OCI-LY7 (cell line): ENCODE measurements around the gene MAG. TPM values are rescaled to one million over a fixed set of nuclear protein-coding genes. Genes with fewer than 3 reads are reported as not detected.

Source experiments
- BruUV-seq: library from RNA; stranded (reverse); fragments of 400-500 nt; replicated peaks from 2 replicates; lab custom pipeline; 2021; lab: Mats Ljungman, UMichigan
- CTCF ChIA-PET: fragments of 300-600 bp; sonication (Branson Sonifier 250); formaldehyde crosslinking; loops from one replicate; lab custom pipeline; 2022; ENCODE audit warnings: antibody characterized with exemption; ENCODE audit not compliant: unreplicated experiment; lab: Charles Lee
- POLR2A ChIA-PET: fragments of 300-600 bp; sonication (Branson Sonifier 250); formaldehyde crosslinking; loops from one replicate; lab custom pipeline; 2022; ENCODE audit warnings: antibody characterized with exemption; lab: Charles Lee
- DNase-seq: peaks from one replicate; pipeline ENCODE4 v3.0.0-alpha.2; 2015; ENCODE audit warnings: low spot score
- H2AFZ ChIP-seq: fragments of 200-600 bp; sonication (generic), shearing (Covaris generic); 2 replicates; pipeline ENCODE4 v1.6.1; 2014; ENCODE audit warnings: mild to moderate bottlenecking, antibody characterized with exemption, low read length, moderate library complexity
- H3K27ac ChIP-seq: fragments of 200-600 bp; sonication (generic); 2 replicates; pipeline ENCODE4 v1.5.1; 2014; ENCODE audit warnings: mixed run types, low read depth, mild to moderate bottlenecking, moderate library complexity, low read length, inconsistent platforms; ENCODE audit not compliant: poor library complexity, severe bottlenecking
- H3K36me3 ChIP-seq: fragments of 200-600 bp; sonication (generic); 2 replicates; pipeline ENCODE4 v1.6.1; 2014; ENCODE audit warnings: mild to moderate bottlenecking, antibody characterized with exemption, low read length, moderate library complexity, mixed read lengths; ENCODE audit not compliant: insufficient read depth
- H3K4me1 ChIP-seq: fragments of 200-600 bp; sonication (generic); 2 replicates; pipeline ENCODE4 v1.5.1; 2014; ENCODE audit warnings: mild to moderate bottlenecking, low read length; ENCODE audit not compliant: insufficient read depth, poor library complexity, severe bottlenecking
- H3K4me2 ChIP-seq: fragments of 200-600 bp; sonication (generic); 2 replicates; pipeline ENCODE4 v1.6.1; 2014; ENCODE audit warnings: mild to moderate bottlenecking, low read length
- H3K4me3 ChIP-seq: fragments of 200-600 bp; sonication (generic); 2 replicates; pipeline ENCODE4 v1.5.1; 2014; ENCODE audit warnings: mild to moderate bottlenecking, low read depth, low read length; ENCODE audit not compliant: poor library complexity, severe bottlenecking
- H3K79me2 ChIP-seq: fragments of 200-600 bp; sonication (generic); 2 replicates; pipeline ENCODE4 v1.6.1; 2016; ENCODE audit warnings: low read depth, mild to moderate bottlenecking, low read length, moderate library complexity, mixed read lengths; ENCODE audit not compliant: insufficient read depth
- H3K9me2 ChIP-seq: fragments of 200-600 bp; sonication (generic); 2 replicates; pipeline ENCODE4 v1.6.1; 2016; ENCODE audit warnings: mild to moderate bottlenecking, low read length, mixed read lengths; ENCODE audit not compliant: insufficient read depth
- H3K9me3 ChIP-seq: fragments of 200-600 bp; sonication (generic); 2 replicates; pipeline ENCODE4 v1.6.1; 2014; ENCODE audit warnings: mild to moderate bottlenecking, mixed run types, low read length, mixed read lengths
- H4K20me1 ChIP-seq: fragments of 200-600 bp; sonication (generic); 2 replicates; pipeline ENCODE4 v1.6.1; 2014; ENCODE audit warnings: mild to moderate bottlenecking, antibody characterized with exemption, low read length, moderate library complexity, mixed read lengths; ENCODE audit not compliant: insufficient read depth
- EZH2phosphoT487 ChIP-seq: fragments of 200-600 bp; sonication (generic); IDR thresholded peaks from 2 replicates; pipeline ENCODE4 v1.6.1; 2018; ENCODE audit warnings: low read depth, borderline replicate concordance, mild to moderate bottlenecking, mixed run types, antibody characterized with exemption, low read length, moderate library complexity, mixed read lengths
- intact Hi-C: fragments of 100-400 bp; cut with micrococcal nuclease; formaldehyde crosslinking; loops from one replicate; pipeline ENCODE4 v1.10.0; 2022; ENCODE audit not compliant: unreplicated experiment
- total RNA-seq, 2 experiments: library from RNA; depleted of rRNA in 1 of 2; stranded (reverse); fragments of >200 nt in 1 of 2; shearing (Covaris generic) in 1 of 2; gene quantifications; 2 replicates each; pipeline ENCODE4 v1.2.3, GENCODE V29; 2014 to 2022
- TF ChIP-seq, protein P1 (sequence below): fragments of 200-600 bp; sonication (generic); conservative IDR thresholded peaks from 2 replicates; pipeline ENCODE4 v1.5.1; 2014; ENCODE audit warnings: mild to moderate bottlenecking, antibody characterized with exemption, low read length, moderate library complexity, mixed read lengths

The MAG gene
- total RNA-seq, 2 experiments from 2014 or later = 4.6 to 10.1 TPM

DNA sequence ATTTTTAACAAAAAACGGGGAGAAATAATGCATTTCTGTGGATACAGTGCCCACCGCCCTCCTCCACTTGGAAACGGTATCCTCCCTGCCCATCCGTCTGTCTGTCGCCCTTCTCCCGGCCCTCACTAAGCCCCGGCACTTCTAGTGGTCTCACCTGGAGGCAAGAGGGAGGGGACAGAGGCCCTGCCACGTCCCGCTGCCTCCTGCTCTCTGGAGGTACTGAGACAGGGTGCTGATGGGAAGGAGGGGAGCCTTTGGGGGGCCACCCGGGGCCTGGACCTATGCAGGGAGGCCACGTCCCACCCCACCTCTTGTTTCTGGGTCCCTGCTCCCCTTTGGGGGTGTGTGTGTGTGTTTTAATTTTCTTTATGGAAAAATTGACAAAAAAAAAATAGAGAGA lies 12.6 kb upstream of the MAG start:
- no peak overlapping the region for H3K4me2 ChIP-seq
- TF ChIP-seq, protein P1, sequence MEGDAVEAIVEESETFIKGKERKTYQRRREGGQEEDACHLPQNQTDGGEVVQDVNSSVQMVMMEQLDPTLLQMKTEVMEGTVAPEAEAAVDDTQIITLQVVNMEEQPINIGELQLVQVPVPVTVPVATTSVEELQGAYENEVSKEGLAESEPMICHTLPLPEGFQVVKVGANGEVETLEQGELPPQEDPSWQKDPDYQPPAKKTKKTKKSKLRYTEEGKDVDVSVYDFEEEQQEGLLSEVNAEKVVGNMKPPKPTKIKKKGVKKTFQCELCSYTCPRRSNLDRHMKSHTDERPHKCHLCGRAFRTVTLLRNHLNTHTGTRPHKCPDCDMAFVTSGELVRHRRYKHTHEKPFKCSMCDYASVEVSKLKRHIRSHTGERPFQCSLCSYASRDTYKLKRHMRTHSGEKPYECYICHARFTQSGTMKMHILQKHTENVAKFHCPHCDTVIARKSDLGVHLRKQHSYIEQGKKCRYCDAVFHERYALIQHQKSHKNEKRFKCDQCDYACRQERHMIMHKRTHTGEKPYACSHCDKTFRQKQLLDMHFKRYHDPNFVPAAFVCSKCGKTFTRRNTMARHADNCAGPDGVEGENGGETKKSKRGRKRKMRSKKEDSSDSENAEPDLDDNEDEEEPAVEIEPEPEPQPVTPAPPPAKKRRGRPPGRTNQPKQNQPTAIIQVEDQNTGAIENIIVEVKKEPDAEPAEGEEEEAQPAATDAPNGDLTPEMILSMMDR = no peak
- TF ChIP-seq EZH2phosphoT487 = no peak
- TSS peak; percentile 90 for BruUV-seq
- H3K9me3 ChIP-seq = no peaks in the 10 kb centered on the region
- CTCF ChIA-PET = no interaction called here
- no peak overlapping the region for H3K4me3 ChIP-seq
- H4K20me1 ChIP-seq = no peaks in the 10 kb centered on the region
- no peak overlapping the region for H2AFZ ChIP-seq
- H3K79me2 ChIP-seq = no peaks in the 10 kb centered on the region
- intact Hi-C loops = no loop called here
- peaks cover 18% of the 10 kb centered on the region for H3K4me1 ChIP-seq
- no peak overlapping the region for H3K27ac ChIP-seq
- no peak for DNase-seq
- H3K36me3 ChIP-seq = peaks cover 45% of the 10 kb centered on the region; the same call in 1 of the 2 replicates
- POLR2A ChIA-PET = interaction anchor here (1.2 kb wide), 1 partner anchor 9 kb away, joined by 3 read pairs; no protein-coding TSS in a partner anchor
- H3K9me2 ChIP-seq = no peaks in the 10 kb centered on the region

DNA sequence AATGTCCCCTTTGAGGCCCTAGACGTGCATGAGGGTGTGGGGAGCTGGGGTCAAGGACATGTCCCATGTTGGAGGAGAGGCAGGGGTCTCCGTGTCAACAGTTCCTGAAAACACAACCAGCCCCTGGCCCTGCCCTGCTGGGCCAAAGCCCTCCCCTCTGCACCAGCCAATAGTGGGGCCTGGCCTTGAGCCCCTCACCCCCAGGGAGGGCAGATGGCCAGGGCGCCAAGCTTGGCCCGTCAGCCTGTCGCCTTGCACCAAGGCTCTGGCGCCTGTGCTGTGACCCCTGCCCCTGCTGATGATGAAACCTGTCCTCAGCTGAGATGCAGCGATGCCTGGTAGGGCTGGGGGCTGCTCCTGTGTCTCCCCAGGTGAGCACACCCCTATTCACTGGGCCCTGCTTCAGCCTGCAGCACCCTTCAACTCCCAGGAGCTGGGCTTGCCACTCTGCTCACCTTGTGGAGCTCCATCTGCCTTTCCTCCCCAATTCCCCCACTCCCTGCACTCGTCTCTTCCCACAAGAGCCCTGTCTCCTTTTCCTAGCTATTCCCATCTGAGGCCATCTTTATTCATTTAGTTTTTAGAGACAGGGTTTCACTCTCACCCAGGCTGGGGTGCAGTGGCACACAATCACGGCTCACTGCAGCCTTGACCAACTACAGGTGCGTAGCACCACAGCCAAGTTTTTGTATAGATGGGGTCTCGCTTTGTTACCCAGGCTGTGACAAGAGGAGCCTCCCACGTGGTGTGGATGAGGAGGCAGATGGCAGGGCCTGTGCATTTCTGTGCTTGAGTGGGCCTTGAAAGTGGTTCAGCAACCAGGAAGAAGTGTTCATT lies 11.8 kb upstream of the MAG start:
- ChIA-PET POLR2A (interaction anchor here (1.2 kb wide), 1 partner anchor 8 kb away, joined by 3 read pairs; no protein-coding TSS in a partner anchor), CTCF (no interaction called here)
- intact Hi-C loops = no loop called here
- no peak for TF ChIP-seq EZH2phosphoT487
- TF ChIP-seq, protein P1 = no peak
- H3K4me2 ChIP-seq = no peak overlapping the region
- no peak overlapping the region for H2AFZ ChIP-seq
- DNase-seq = peak; percentile 39
- no peaks in the 10 kb centered on the region for H3K9me3 ChIP-seq
- H3K4me1 ChIP-seq = peaks cover 18% of the 10 kb centered on the region
- peaks cover 40% of the 10 kb centered on the region; the same call in 1 of the 2 replicates for H3K36me3 ChIP-seq
- no peak overlapping the region for H3K4me3 ChIP-seq
- no peaks in the 10 kb centered on the region for H4K20me1 ChIP-seq
- H3K27ac ChIP-seq = peak overlapping the region; percentile 17
- no peaks in the 10 kb centered on the region for H3K9me2 ChIP-seq
- H3K79me2 ChIP-seq = no peaks in the 10 kb centered on the region
- no TSS peak for BruUV-seq

DNA sequence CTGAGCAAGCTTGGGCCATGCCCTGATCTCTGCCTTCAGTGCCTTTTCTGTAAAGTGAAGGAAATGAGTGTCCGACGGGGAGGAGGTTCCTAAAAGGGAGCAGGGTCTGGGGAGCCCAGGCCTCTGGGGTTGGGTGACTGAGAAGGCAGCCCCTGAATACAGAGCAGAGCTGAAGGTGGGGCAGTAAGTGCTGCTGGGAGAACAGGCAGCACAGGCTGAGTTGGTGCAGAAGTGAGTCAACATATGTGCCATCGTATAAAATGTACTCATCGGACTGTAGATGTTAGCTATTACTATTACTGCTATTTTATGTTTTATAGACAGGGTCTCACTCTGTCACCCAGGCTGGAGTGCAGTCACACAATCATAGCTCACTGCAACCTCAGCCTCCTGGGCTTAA lies 10.7 kb upstream of the MAG start:
- Histone ChIP-seq H3K4me2 (no peak overlapping the region), H3K27ac (no peak overlapping the region), H3K9me3 (no peaks in the 10 kb centered on the region), H3K9me2 (no peaks in the 10 kb centered on the region), H3K4me1 (peaks cover 18% of the 10 kb centered on the region), H3K79me2 (no peaks in the 10 kb centered on the region), H4K20me1 (no peaks in the 10 kb centered on the region), H3K36me3 (peaks cover 31% of the 10 kb centered on the region; the same call in 1 of the 2 replicates), H3K4me3 (no peak overlapping the region), H2AFZ (no peak overlapping the region)
- TF ChIP-seq, protein P1 = no peak
- no peak for TF ChIP-seq EZH2phosphoT487
- CTCF ChIA-PET = no interaction called here
- POLR2A ChIA-PET = no interaction called here
- intact Hi-C loops = no loop called here
- DNase-seq = no peak
- no TSS peak for BruUV-seq
